Stimulated activated CD4-positive, alpha-beta T cell treated with anti-CD3 and anti-CD28 coated beads, Interleukin-12 subunit alpha, Interleukin-12 subunit beta, amount 100 ng/mL, for 48 hours (primary cell): Measurements from ENCODE around the gene CHPF.

ENCODE experiments used
- DNase-seq, 3 donors: peaks; one replicate each; pipeline ENCODE4 v3.0.0-alpha.2; 2020; ENCODE audit warnings: low read depth in 2 of 3, low spot score in 1 of 3

The CHPF gene

GRCh38 chr2:219533930-219534661, 9.5 kb downstream of the CHPF start:
- DNase-seq, result no peak

- no peak for DNase-seq
These were observed 11.3 kb downstream of the CHPF start for GRCh38 chr2:219532378-219532649.

GRCh38 chr2:219531639-219532377, 11.8 kb downstream of the CHPF start:
- DNase-seq, result no peak

GRCh38 chr2:219530048-219530963, 13.3 kb downstream of the CHPF start:
- DNase-seq, result peak; percentile 75 to 88 (median 82)

GRCh38 chr2:219527472-219527871, 16.1 kb downstream of the CHPF start:
- no peak for DNase-seq

GRCh38 chr2:219527076-219527394, 16.6 kb downstream of the CHPF start:
- no peak for DNase-seq

- DNase-seq, result no peak
These were observed 17.1 kb downstream of the CHPF start for GRCh38 chr2:219526320-219527075.

GRCh38 chr2:219525533-219526232, 17.9 kb downstream of the CHPF start:
- DNase-seq, result no peak

GRCh38 chr2:219524817-219525216, 18.8 kb downstream of the CHPF start:
- no peak for DNase-seq

- DNase-seq, result no peak
These were observed 20.5 kb downstream of the CHPF start for GRCh38 chr2:219523031-219523671.

- no peak for DNase-seq
These were observed 21.2 kb downstream of the CHPF start for GRCh38 chr2:219522111-219523030.

GRCh38 chr2:219521066-219521880, 22.3 kb downstream of the CHPF start:
- DNase-seq, result no peak

- no peak for DNase-seq
These were observed 23.5 kb downstream of the CHPF start for GRCh38 chr2:219520079-219520478.

- DNase-seq, result no peak
These were observed 24.1 kb downstream of the CHPF start for GRCh38 chr2:219519526-219519916.

- DNase-seq, result no peak
These were observed 25.4 kb downstream of the CHPF start for GRCh38 chr2:219517954-219518778.

GRCh38 chr2:219516888-219517287, 26.7 kb downstream of the CHPF start:
- no peak for DNase-seq

GRCh38 chr2:219515874-219516629, 27.6 kb downstream of the CHPF start:
- no peak for DNase-seq
